A549 (cell line): ENCODE results near the gene MGAT4D. TPM values are rescaled to one million over a fixed set of nuclear protein-coding genes. Genes with fewer than 3 reads are reported as not detected.
"Not testable (repeated sequence)": the region's sequence is repeated elsewhere in the genome, so short reads cannot be mapped to it uniquely, and the experiment has no call there.

Experiments
- ATAC-seq, 2 experiments: fragments of 200-7000 bp in 1 of 2; fragments of >200 bp in 1 of 2; cut with Nextera tagmentation in 1 of 2; cut with Tn5 transposase in 1 of 2; 3 replicates each; pipeline versions ENCODE4 v1.8.0 to v1.9.1; 2018 to 2020; ENCODE audit warnings: mild to moderate bottlenecking in 1 of 2, moderate library complexity in 1 of 2
- CTCF ChIA-PET: fragments of 300-600 bp; sonication (Branson Sonifier 250); formaldehyde crosslinking; extraction: SDS; loops from one replicate; lab custom pipeline; 2021; ENCODE audit warnings: antibody characterized with exemption, inconsistent platforms; lab: Yijun Ruan, JAX
- POLR2A ChIA-PET: fragments of 350-600 bp; formaldehyde crosslinking; extraction: SDS; loops from one replicate; lab custom pipeline; 2021; ENCODE audit warnings: antibody characterized with exemption, inconsistent platforms; lab: Yijun Ruan, JAX
- DNase-seq, 2 experiments: peaks; one replicate each; pipeline versions ENCODE4 v3.0.0 to v3.0.0-alpha.2; 2011 to 2016; ENCODE audit warnings: low read depth in 1 of 2, low spot score in 1 of 2
- FAIRE-seq: peaks from 2 replicates; lab custom pipeline; 2011; peaks lifted over from hg19 to GRCh38; lab: Jason Lieb, UNC
- H3K27ac ChIP-seq, 2 experiments: fragments of >200 bp; sonication (Bioruptor Twin); formaldehyde crosslinking; 3 replicates each; pipeline ENCODE4 v1.5.1; 2016 to 2017
- H3K4me1 ChIP-seq: fragments of >200 bp; sonication (Bioruptor Twin); formaldehyde crosslinking; 3 replicates; pipeline ENCODE4 v1.6.1; 2016
- H3K4me2 ChIP-seq: fragments of >200 bp; sonication (Bioruptor Twin); formaldehyde crosslinking; 3 replicates; pipeline ENCODE4 v1.6.1; 2016
- H3K4me3 ChIP-seq: fragments of >200 bp; sonication (Bioruptor Twin); formaldehyde crosslinking; 3 replicates; pipeline ENCODE4 v1.5.1; 2016
- H3K9me3 ChIP-seq: fragments of >200 bp; sonication (Bioruptor Twin); formaldehyde crosslinking; 3 replicates; pipeline ENCODE4 v1.6.1; 2016
- CBX2 ChIP-seq: fragments of 200-600 bp; sonication (generic); IDR thresholded peaks from 2 replicates; pipeline ENCODE4 v1.6.1; 2016; ENCODE audit warnings: low read depth, mild to moderate bottlenecking, borderline replicate concordance
- CBX8 ChIP-seq: fragments of 200-600 bp; sonication (generic); IDR thresholded peaks from 2 replicates; pipeline ENCODE4 v1.6.1; 2016
- CEBPB ChIP-seq, 2 experiments: fragments of >200 bp in 1 of 2; sonication (Bioruptor Twin) in 1 of 2; formaldehyde crosslinking in 1 of 2; IDR thresholded peaks; 2 replicates each; pipeline ENCODE4 v1.6.1; 2012 to 2016
- CHD4 ChIP-seq: fragments of 200-600 bp; sonication (generic); IDR thresholded peaks from 2 replicates; pipeline ENCODE4 v1.6.1; 2016; ENCODE audit warnings: antibody characterized with exemption, mild to moderate bottlenecking, borderline replicate concordance
- EHF ChIP-seq: fragments of 250-450 bp; sonication (Bioruptor Pico); IDR thresholded peaks from 2 replicates; pipeline ENCODE4 v1.5.0; 2020; ENCODE audit warnings: mild to moderate bottlenecking
- FOSB ChIP-seq: fragments of 250-450 bp; sonication (Bioruptor Pico); IDR thresholded peaks from 2 replicates; pipeline ENCODE4 v1.5.0; 2020; ENCODE audit warnings: mild to moderate bottlenecking, moderate library complexity
- FOXS1 ChIP-seq: fragments of 250-450 bp; sonication (Bioruptor Pico); IDR thresholded peaks from 2 replicates; pipeline ENCODE4 v1.5.0; 2020; ENCODE audit warnings: mild to moderate bottlenecking, moderate library complexity
- KDM1A ChIP-seq: fragments of 200-600 bp; sonication (generic); IDR thresholded peaks from 2 replicates; pipeline ENCODE4 v1.6.1; 2016; ENCODE audit warnings: low read depth, mild to moderate bottlenecking
- MAFK ChIP-seq: fragments of 450-650 bp; IDR thresholded peaks from 2 replicates; pipeline ENCODE4 v1.6.1; 2014; ENCODE audit not compliant: partially characterized antibody
- NFE2L2 ChIP-seq: fragments of 150-350 bp; conservative IDR thresholded peaks from 2 replicates; pipeline ENCODE4 v1.6.1; 2014; ENCODE audit warnings: low read length
- NR3C1 ChIP-seq: fragments of >200 bp; sonication (Bioruptor Twin); formaldehyde crosslinking; IDR thresholded peaks from 3 replicates; pipeline ENCODE4 v1.6.1; 2017
- POLR2A ChIP-seq: IDR thresholded peaks from 2 replicates; pipeline ENCODE4 v1.6.1; 2012; ENCODE audit warnings: mild to moderate bottlenecking, low read length
- RCOR1 ChIP-seq: fragments of 150-350 bp; IDR thresholded peaks from 2 replicates; pipeline ENCODE4 v1.6.1; 2014; ENCODE audit warnings: antibody characterized with exemption, low read length, low read depth
- RFX5 ChIP-seq: fragments of 450-650 bp; IDR thresholded peaks from 2 replicates; pipeline ENCODE4 v1.7.1; 2014; ENCODE audit warnings: antibody characterized with exemption, mild to moderate bottlenecking, moderate library complexity
- RNF2 ChIP-seq: fragments of 200-600 bp; sonication (generic); IDR thresholded peaks from 2 replicates; pipeline ENCODE4 v1.6.1; 2016; ENCODE audit warnings: low read depth, mild to moderate bottlenecking, antibody characterized with exemption, moderate library complexity, borderline replicate concordance
- SREBF2 ChIP-seq: fragments of 450-650 bp; IDR thresholded peaks from 2 replicates; pipeline ENCODE4 v1.6.1; 2014; ENCODE audit warnings: mild to moderate bottlenecking, moderate library complexity
- TP53 ChIP-seq: fragments of 250-450 bp; sonication (Bioruptor Pico); IDR thresholded peaks from 2 replicates; pipeline ENCODE4 v1.5.0; 2021; ENCODE audit warnings: mild to moderate bottlenecking, moderate library complexity
- ZFP36 ChIP-seq: fragments of 450-650 bp; IDR thresholded peaks from 2 replicates; pipeline ENCODE4 v1.6.1; 2014; ENCODE audit warnings: borderline replicate concordance; ENCODE audit not compliant: partially characterized antibody
- ZSCAN20 ChIP-seq: fragments of 250-450 bp; sonication (Bioruptor Pico); IDR thresholded peaks from 2 replicates; pipeline ENCODE4 v1.8.0; 2022; ENCODE audit warnings: mild to moderate bottlenecking, moderate library complexity
- WGBS: methylation state at CpG from one replicate; pipeline ENCODE4 v1.1.6; 2017; ENCODE audit errors: missing lambda C conversion rate; 5-methylcytosine and 5-hydroxymethylcytosine counted together
- polyA plus RNA-seq, 4 experiments: library from polyadenylated mRNA; depleted of rRNA in 3 of 4; stranded (reverse); fragments of >200 nt; fragmentation: RNase III in 1 of 4; extraction: RNeasy Plus Mini Kit Qiagen cat#74134 plus additional on column Dnase treatment in 1 of 4; gene quantifications; 2 replicates in 3 of 4; 3 replicates in 1 of 4; pipeline ENCODE4 v1.2.3, GENCODE V29; 2011 to 2017
- TF ChIP-seq, protein P1 (sequence below): fragments of 450-650 bp; IDR thresholded peaks from 2 replicates; pipeline ENCODE4 v1.6.1; 2014; ENCODE audit warnings: antibody characterized with exemption
- TF ChIP-seq, protein P2 (sequence below): fragments of 200-600 bp; sonication (generic); IDR thresholded peaks from 2 replicates; pipeline ENCODE4 v1.6.1; 2016; ENCODE audit warnings: antibody characterized with exemption, mild to moderate bottlenecking, moderate library complexity
- TF ChIP-seq, protein P3 (sequence below): fragments of >200 bp; sonication (Bioruptor Twin); formaldehyde crosslinking; IDR thresholded peaks from 3 replicates; pipeline ENCODE4 v1.5.1; 2016
- TF ChIP-seq, protein P4 (sequence below): fragments of 250-450 bp; sonication (Bioruptor Pico); IDR thresholded peaks from 2 replicates; pipeline ENCODE4 v1.5.0; 2020; ENCODE audit warnings: low read depth, mild to moderate bottlenecking, moderate library complexity
- TF ChIP-seq, protein P5 (sequence below): fragments of 150-350 bp; IDR thresholded peaks from 2 replicates; pipeline ENCODE4 v1.6.1; 2014; ENCODE audit warnings: low read depth, mild to moderate bottlenecking, low read length

Gene MGAT4D
- polyA plus RNA-seq, 2 of the 4 experiments (the other 2 are of a cell fraction): not detected

DNA sequence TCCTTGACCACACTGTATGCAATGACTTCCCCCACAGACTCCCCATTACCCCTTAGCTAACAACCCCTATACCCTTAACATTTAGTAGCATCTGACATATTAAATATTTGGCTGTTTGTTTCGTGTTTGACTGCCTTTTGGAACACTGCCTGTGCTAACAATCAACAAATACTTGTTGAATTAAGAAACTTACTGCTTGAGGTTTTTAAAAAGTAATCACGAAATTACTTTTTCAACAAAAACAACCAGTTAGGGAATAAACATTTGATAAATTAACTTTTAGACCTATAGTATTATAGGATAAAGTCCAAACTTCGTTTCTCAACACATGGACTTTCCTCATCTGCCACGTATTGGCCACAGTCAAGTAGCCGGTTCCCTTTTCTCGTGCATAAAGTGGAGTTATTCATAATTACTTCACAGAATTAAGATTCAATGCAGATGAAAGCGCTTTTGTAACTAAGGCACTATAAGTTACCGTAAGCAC is 25.3 kb upstream of the MGAT4D start:
- Histone ChIP-seq H3K9me3 (no peaks in the 10 kb centered on the region), H3K4me2 (peak overlapping the region; percentile 52), H3K4me3 (peak overlapping the region; percentile 2; the same call in 2 of the 3 replicates), H3K4me1 (peaks cover 10% of the 10 kb centered on the region; the same call in 2 of the 3 replicates), H3K27ac (no peak overlapping the region)
- WGBS: 20% methylated on average over 8 of the region's 8 CpGs
- DNase-seq: no peak
- ATAC-seq: peak in 1 of 2 experiments; percentile 27; a peak in 5 of 6 replicates
- TF ChIP-seq SREBF2: no peak
- no peak for TF ChIP-seq CHD4
- TF ChIP-seq CBX8: no peak
- TF ChIP-seq CEBPB (IDR thresholded peaks at IDR 0.05): no peak
- TF ChIP-seq RFX5: no peak
- TF ChIP-seq, protein P1, sequence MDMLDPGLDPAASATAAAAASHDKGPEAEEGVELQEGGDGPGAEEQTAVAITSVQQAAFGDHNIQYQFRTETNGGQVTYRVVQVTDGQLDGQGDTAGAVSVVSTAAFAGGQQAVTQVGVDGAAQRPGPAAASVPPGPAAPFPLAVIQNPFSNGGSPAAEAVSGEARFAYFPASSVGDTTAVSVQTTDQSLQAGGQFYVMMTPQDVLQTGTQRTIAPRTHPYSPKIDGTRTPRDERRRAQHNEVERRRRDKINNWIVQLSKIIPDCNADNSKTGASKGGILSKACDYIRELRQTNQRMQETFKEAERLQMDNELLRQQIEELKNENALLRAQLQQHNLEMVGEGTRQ: no peak
- FAIRE-seq: no peak
- CTCF ChIA-PET: interaction anchor here (0.7 to 2.9 kb wide), 7 partner anchors 8 to 96 kb away, joined by 3 to 10 read pairs (median 3); partner anchors contain the start of gene CLGN
- POLR2A ChIA-PET: interaction anchor here (0.6 to 1.5 kb wide), 10 partner anchors 10 to 341 kb away, joined by 3 to 7 read pairs (median 3); partner anchors contain the start of gene SCOC

DNA sequence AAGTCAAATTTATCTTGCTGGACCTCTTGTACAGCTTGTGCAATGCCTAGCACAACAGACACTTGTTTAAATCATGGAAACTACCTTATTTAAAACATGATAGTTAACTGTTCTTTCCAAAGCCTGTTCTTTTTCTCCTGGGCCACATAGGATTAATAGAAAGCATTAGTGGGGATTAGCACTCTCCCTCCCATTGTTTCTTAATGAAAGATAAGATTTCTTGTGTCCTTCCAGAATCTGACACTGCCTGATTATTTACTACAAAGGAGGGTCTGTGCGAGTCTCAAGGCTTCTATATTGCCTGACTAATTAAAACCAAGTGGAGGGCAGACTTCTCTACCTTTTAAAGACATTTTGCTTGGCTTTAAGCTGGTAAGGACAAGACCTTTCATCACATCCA is 17.3 kb upstream of the MGAT4D start:
- Histone ChIP-seq H3K4me3 (no peak overlapping the region), H3K27ac (no peak overlapping the region), H3K9me3 (no peaks in the 10 kb centered on the region), H3K4me1 (no peaks in the 10 kb centered on the region), H3K4me2 (no peak overlapping the region)
- CTCF ChIA-PET: interaction anchor here (1.7 kb wide), 1 partner anchor 9 kb away, joined by 6 read pairs; the partner anchor contains the start of gene ELMOD2
- ATAC-seq: no peak
- FAIRE-seq: no peak
- TF ChIP-seq ZSCAN20 (CRISPR knock-in tag): no peak
- TF ChIP-seq FOSB (CRISPR knock-in tag): no peak
- TF ChIP-seq, protein P2, sequence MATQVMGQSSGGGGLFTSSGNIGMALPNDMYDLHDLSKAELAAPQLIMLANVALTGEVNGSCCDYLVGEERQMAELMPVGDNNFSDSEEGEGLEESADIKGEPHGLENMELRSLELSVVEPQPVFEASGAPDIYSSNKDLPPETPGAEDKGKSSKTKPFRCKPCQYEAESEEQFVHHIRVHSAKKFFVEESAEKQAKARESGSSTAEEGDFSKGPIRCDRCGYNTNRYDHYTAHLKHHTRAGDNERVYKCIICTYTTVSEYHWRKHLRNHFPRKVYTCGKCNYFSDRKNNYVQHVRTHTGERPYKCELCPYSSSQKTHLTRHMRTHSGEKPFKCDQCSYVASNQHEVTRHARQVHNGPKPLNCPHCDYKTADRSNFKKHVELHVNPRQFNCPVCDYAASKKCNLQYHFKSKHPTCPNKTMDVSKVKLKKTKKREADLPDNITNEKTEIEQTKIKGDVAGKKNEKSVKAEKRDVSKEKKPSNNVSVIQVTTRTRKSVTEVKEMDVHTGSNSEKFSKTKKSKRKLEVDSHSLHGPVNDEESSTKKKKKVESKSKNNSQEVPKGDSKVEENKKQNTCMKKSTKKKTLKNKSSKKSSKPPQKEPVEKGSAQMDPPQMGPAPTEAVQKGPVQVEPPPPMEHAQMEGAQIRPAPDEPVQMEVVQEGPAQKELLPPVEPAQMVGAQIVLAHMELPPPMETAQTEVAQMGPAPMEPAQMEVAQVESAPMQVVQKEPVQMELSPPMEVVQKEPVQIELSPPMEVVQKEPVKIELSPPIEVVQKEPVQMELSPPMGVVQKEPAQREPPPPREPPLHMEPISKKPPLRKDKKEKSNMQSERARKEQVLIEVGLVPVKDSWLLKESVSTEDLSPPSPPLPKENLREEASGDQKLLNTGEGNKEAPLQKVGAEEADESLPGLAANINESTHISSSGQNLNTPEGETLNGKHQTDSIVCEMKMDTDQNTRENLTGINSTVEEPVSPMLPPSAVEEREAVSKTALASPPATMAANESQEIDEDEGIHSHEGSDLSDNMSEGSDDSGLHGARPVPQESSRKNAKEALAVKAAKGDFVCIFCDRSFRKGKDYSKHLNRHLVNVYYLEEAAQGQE: no peak
- TF ChIP-seq, protein P3, sequence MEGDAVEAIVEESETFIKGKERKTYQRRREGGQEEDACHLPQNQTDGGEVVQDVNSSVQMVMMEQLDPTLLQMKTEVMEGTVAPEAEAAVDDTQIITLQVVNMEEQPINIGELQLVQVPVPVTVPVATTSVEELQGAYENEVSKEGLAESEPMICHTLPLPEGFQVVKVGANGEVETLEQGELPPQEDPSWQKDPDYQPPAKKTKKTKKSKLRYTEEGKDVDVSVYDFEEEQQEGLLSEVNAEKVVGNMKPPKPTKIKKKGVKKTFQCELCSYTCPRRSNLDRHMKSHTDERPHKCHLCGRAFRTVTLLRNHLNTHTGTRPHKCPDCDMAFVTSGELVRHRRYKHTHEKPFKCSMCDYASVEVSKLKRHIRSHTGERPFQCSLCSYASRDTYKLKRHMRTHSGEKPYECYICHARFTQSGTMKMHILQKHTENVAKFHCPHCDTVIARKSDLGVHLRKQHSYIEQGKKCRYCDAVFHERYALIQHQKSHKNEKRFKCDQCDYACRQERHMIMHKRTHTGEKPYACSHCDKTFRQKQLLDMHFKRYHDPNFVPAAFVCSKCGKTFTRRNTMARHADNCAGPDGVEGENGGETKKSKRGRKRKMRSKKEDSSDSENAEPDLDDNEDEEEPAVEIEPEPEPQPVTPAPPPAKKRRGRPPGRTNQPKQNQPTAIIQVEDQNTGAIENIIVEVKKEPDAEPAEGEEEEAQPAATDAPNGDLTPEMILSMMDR: no peak
- TF ChIP-seq FOXS1 (CRISPR knock-in tag): no peak
- TF ChIP-seq RNF2: no peak
- TF ChIP-seq KDM1A: no peak
- TF ChIP-seq SREBF2: no peak
- TF ChIP-seq RCOR1: no peak
- TF ChIP-seq, protein P4, sequence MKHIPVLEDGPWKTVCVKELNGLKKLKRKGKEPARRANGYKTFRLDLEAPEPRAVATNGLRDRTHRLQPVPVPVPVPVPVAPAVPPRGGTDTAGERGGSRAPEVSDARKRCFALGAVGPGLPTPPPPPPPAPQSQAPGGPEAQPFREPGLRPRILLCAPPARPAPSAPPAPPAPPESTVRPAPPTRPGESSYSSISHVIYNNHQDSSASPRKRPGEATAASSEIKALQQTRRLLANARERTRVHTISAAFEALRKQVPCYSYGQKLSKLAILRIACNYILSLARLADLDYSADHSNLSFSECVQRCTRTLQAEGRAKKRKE (CRISPR knock-in tag): no peak
- TF ChIP-seq POLR2A: no peak
- TF ChIP-seq TP53 (CRISPR knock-in tag): no peak
- TF ChIP-seq, protein P1: no peak
- no peak for TF ChIP-seq EHF (CRISPR knock-in tag)
- TF ChIP-seq ZFP36: no peak
- no peak for TF ChIP-seq NR3C1
- TF ChIP-seq, protein P5, sequence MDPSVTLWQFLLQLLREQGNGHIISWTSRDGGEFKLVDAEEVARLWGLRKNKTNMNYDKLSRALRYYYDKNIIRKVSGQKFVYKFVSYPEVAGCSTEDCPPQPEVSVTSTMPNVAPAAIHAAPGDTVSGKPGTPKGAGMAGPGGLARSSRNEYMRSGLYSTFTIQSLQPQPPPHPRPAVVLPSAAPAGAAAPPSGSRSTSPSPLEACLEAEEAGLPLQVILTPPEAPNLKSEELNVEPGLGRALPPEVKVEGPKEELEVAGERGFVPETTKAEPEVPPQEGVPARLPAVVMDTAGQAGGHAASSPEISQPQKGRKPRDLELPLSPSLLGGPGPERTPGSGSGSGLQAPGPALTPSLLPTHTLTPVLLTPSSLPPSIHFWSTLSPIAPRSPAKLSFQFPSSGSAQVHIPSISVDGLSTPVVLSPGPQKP: no peak
- no peak for TF ChIP-seq NFE2L2
- TF ChIP-seq CBX2: no peak
- no peak for TF ChIP-seq MAFK
- 0% methylated on average over 1 of the region's 1 CpG for WGBS
- DNase-seq: no peak
- POLR2A ChIA-PET: no interaction called here

DNA sequence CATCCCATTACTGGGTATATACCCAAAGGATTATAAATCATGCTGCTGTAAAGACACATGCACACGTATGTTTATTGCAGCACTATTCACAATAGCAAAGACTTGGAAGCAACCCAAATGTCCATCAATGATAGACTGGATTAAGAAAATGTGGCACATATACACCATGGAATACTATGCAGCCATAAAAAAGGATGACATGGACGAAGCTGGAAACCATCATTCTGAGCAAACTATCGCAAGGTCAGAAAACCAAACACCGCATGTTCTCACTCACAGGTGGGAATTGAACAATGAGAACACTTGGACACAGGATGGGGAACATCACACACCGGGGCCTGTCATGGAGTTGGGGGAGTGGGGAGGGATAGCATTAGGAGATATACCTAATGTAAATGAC is 15.7 kb upstream of the MGAT4D start:
- H3K27ac ChIP-seq, H3K4me1 ChIP-seq, FAIRE-seq, ATAC-seq, POLR2A ChIA-PET, H3K4me2 ChIP-seq, H3K9me3 ChIP-seq, DNase-seq, H3K4me3 ChIP-seq: not testable (repeated sequence)
- 20% methylated on average over 5 of the region's 5 CpGs for WGBS
- CTCF ChIA-PET: interaction anchor here (1.1 kb wide), 1 partner anchor 10 kb away, joined by 5 read pairs; the partner anchor contains the start of gene ELMOD2
